Prostate gland (tissue), 2 donors: Measurements from ENCODE around the gene BICD1. TPM values are rescaled to one million over a fixed set of nuclear protein-coding genes. Genes with fewer than 3 reads are reported as not detected.

Experiments used
- DNase-seq: peaks from one replicate; pipeline ENCODE4 v3.0.0-alpha.2; 2019; ENCODE audit warnings: low spot score
- H3K27ac ChIP-seq, 2 donors: fragments of 200-600 bp; sonication (generic); 2 replicates each; pipeline ENCODE4 v1.5.1; 2017 to 2019
- H3K27me3 ChIP-seq: fragments of 200-600 bp; sonication (generic); replicated peaks from 2 replicates; pipeline ENCODE4 v1.5.1; 2019; ENCODE audit not compliant: insufficient read depth
- H3K36me3 ChIP-seq, 2 donors: fragments of 200-600 bp; sonication (generic); 1 replicate in 1 of 2; 2 replicates in 1 of 2; pipeline versions ENCODE4 v1.5.1 to v1.8.1; 2017 to 2019
- H3K4me1 ChIP-seq: fragments of 200-600 bp; sonication (generic); replicated peaks from 2 replicates; pipeline ENCODE4 v1.5.1; 2019
- H3K4me3 ChIP-seq, 2 donors: fragments of 200-600 bp; sonication (generic); 2 replicates each; pipeline ENCODE4 v1.5.1; 2017 to 2019
- H3K9me3 ChIP-seq: fragments of 200-600 bp; sonication (generic); 2 replicates; pipeline ENCODE4 v1.5.1; 2017
- POLR2A ChIP-seq: fragments of 450-650 bp; IDR thresholded peaks from one replicate; pipeline ENCODE4 v1.6.1; 2016; ENCODE audit warnings: antibody characterized with exemption, mild to moderate bottlenecking
- POLR2AphosphoS5 ChIP-seq: sonication (generic); formaldehyde crosslinking; IDR thresholded peaks from one replicate; pipeline ENCODE4 v1.6.1; 2017; ENCODE audit warnings: antibody characterized with exemption
- WGBS: methylation state at CpG from one replicate; pipeline ENCODE4 v1.1.5; 2018; 5-methylcytosine and 5-hydroxymethylcytosine counted together
- intact Hi-C: fragments of 100-400 bp; cut with DNase I; formaldehyde crosslinking; loops from one replicate; pipeline ENCODE4 v1.14.2; 2022
- total RNA-seq, 2 donors: library from RNA; depleted of rRNA; stranded (reverse); fragments of >200 nt; gene quantifications; one replicate each; pipeline ENCODE4 v1.1.0, GENCODE V29; 2016
- TF ChIP-seq, protein P1 (sequence below), 4 experiments: fragments of 200-600 bp in 2 of 4; fragments of 450-650 bp in 2 of 4; sonication (generic) in 2 of 4; IDR thresholded peaks; 1 replicate in 3 of 4; 2 replicates in 1 of 4; pipeline ENCODE4 v1.5.1; 2016 to 2019; ENCODE audit warnings: antibody characterized with exemption in 4 of 4, mild to moderate bottlenecking in 2 of 4, moderate library complexity in 2 of 4

BICD1 gene
- total RNA-seq, 2 donors from 2014 or later = 8.6 to 26.2 TPM

DNA sequence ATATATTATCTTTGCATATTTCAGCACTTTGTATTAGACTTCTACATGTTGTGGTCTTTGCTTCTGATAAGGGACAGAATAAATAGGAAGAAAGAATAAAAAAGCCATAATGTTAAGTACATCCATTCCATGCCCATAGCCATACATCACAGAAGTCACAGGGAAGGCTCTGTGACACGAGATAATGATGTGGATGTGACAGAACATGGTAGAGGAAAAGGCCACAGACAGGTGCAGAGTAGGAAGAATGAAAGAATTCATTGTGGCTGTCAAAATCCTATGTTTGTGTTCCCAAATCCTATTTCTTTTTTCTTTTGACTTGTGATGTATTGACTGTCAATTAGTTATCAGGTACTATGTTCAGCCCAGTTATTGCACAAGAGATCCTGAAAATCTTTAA lies 38.4 kb downstream of the BICD1 start:
- H3K4me3 ChIP-seq = no peak overlapping the region
- DNase-seq = no peak
- TF ChIP-seq POLR2AphosphoS5 = no peak
- TF ChIP-seq POLR2A = no peak
- TF ChIP-seq, protein P1, sequence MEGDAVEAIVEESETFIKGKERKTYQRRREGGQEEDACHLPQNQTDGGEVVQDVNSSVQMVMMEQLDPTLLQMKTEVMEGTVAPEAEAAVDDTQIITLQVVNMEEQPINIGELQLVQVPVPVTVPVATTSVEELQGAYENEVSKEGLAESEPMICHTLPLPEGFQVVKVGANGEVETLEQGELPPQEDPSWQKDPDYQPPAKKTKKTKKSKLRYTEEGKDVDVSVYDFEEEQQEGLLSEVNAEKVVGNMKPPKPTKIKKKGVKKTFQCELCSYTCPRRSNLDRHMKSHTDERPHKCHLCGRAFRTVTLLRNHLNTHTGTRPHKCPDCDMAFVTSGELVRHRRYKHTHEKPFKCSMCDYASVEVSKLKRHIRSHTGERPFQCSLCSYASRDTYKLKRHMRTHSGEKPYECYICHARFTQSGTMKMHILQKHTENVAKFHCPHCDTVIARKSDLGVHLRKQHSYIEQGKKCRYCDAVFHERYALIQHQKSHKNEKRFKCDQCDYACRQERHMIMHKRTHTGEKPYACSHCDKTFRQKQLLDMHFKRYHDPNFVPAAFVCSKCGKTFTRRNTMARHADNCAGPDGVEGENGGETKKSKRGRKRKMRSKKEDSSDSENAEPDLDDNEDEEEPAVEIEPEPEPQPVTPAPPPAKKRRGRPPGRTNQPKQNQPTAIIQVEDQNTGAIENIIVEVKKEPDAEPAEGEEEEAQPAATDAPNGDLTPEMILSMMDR (IDR thresholded peaks at IDR 0.05) = no peak
- H3K27ac ChIP-seq = no peak overlapping the region
- no peaks in the 10 kb centered on the region for H3K36me3 ChIP-seq
- intact Hi-C loops = no loop called here
- H3K4me1 ChIP-seq = no peaks in the 10 kb centered on the region
- WGBS = 84% methylated on average over 1 of the region's 1 CpG
- H3K27me3 ChIP-seq = no peaks in the 10 kb centered on the region
- no peaks in the 10 kb centered on the region for H3K9me3 ChIP-seq

DNA sequence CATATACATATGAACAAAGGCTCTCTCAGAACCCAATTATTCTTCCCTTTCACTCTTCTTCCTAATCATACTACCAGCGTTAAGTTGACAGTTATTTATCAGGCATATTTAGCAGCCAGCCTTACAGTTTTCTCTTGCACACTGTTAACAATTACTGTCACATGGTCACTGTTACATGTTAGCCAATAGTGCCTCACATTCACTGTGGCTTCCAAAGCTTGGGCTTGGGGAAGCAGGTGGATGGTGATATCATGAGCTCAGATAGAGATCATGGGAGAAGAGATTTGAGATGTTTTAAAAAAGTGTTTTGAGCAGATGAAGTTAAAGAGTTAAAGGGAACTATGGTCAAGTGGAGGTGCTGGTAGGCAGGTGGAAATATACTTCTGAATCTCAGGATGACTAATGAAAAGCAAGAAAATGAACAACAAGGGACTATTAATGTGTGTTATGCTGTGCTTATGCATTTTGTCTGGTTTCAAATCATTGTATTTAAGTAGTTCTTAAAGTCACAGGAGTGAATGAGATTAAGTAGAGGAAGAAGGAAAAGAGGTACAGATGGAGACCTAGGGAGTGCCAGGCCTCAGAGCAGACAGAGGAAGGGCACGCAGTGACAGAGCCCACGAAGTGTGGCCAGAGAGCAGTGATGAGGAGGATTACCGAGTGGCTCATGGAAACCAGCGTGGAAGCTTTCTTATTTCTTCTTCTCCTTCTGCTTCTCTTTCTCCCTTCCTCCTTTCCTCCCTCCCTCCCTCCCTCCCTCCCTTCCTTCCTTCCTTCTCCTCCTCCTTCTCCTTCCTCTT lies 39.6 kb downstream of the BICD1 start:
- no peak for DNase-seq
- no peak overlapping the region for H3K4me3 ChIP-seq
- WGBS = 71% methylated on average over 5 of the region's 5 CpGs
- intact Hi-C loops = no loop called here
- no peaks in the 10 kb centered on the region for H3K36me3 ChIP-seq
- TF ChIP-seq, protein P1 (IDR thresholded peaks at IDR 0.05) = no peak
- no peak for TF ChIP-seq POLR2AphosphoS5
- TF ChIP-seq POLR2A = no peak
- no peaks in the 10 kb centered on the region for H3K27me3 ChIP-seq
- no peaks in the 10 kb centered on the region for H3K9me3 ChIP-seq
- no peak overlapping the region for H3K27ac ChIP-seq
- no peaks in the 10 kb centered on the region for H3K4me1 ChIP-seq

DNA sequence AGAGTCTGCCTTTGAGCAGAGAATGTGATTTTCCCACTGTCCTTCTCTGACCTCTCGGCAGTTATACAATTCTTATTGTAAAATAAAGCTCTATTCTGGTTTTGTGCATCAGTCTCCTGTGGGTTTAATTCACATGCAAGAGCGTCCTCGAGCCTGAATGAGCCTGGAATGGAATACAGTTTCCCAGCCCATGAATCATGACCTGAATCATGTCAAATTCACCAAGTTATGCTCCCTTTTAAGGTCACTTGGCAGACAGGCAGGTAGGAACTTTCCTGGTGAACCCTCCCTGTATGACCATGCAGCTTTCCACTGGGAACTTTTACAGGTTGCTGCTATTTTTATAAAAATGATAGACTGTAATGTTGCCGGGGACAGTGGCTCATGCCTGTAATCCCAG lies 41.7 kb downstream of the BICD1 start:
- no peaks in the 10 kb centered on the region for H3K9me3 ChIP-seq
- H3K27me3 ChIP-seq = no peaks in the 10 kb centered on the region
- no peak for DNase-seq
- 87% methylated on average over 4 of the region's 4 CpGs for WGBS
- no peaks in the 10 kb centered on the region for H3K36me3 ChIP-seq
- H3K4me1 ChIP-seq = no peaks in the 10 kb centered on the region
- intact Hi-C loops = no loop called here
- no peak overlapping the region for H3K4me3 ChIP-seq
- H3K27ac ChIP-seq = no peak overlapping the region
- TF ChIP-seq, protein P1 (IDR thresholded peaks at IDR 0.05) = no peak
- TF ChIP-seq POLR2A (no peak), POLR2AphosphoS5 (no peak)

DNA sequence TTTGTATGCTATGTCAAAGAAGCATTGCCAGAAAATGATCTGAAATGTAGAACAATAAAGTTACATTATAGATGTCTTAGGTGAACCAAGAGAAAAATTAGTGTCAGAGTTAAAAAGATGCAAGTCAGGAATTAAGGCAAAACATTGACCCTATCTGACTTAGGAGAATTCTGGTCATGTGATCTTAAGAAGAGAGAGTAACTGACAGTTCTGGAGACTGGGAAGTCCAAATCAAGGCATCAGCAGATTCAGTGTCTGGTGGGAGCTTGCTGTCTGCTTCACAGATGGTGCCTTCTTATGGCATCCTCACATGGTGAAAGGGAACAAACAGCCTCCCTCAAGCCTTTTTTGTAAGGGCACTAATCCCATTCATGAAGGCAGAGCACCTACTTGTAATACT lies 42.8 kb downstream of the BICD1 start:
- Histone ChIP-seq H3K36me3 (no peaks in the 10 kb centered on the region), H3K4me1 (no peaks in the 10 kb centered on the region), H3K9me3 (no peaks in the 10 kb centered on the region), H3K27me3 (no peaks in the 10 kb centered on the region), H3K4me3 (no peak overlapping the region), H3K27ac (no peak overlapping the region)
- intact Hi-C loops = no loop called here
- no peak for DNase-seq
- no peak for TF ChIP-seq POLR2A
- no peak for TF ChIP-seq POLR2AphosphoS5
- TF ChIP-seq, protein P1 (IDR thresholded peaks at IDR 0.05) = no peak

DNA sequence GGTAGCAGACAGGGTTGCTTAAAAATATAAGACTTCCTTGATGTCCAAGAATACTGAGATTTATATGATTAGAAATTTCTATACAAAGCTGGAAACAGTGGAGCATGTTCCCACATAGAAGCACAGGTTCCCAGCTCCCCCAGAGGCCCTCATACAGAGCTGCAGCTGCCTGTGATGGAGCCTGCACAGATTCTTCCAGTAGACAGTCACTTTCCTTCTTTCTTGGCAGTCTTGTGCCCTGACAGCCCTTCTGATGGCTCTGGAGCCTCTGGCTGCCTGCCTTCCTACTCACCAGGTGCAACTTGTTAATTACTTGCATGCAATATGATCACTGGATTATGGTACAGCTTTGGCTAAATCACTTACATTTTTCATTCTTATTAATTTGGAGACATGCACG lies 44.4 kb downstream of the BICD1 start:
- no peak for TF ChIP-seq POLR2A
- TF ChIP-seq, protein P1 (IDR thresholded peaks at IDR 0.05) = no peak
- no peak for TF ChIP-seq POLR2AphosphoS5
- WGBS = 93% methylated on average over 1 of the region's 1 CpG
- Histone ChIP-seq H3K4me3 (no peak overlapping the region), H3K27ac (no peak overlapping the region), H3K27me3 (no peaks in the 10 kb centered on the region), H3K9me3 (no peaks in the 10 kb centered on the region), H3K4me1 (no peaks in the 10 kb centered on the region), H3K36me3 (no peaks in the 10 kb centered on the region)
- no peak for DNase-seq
- intact Hi-C loops = no loop called here
